HepG2 (cell line): ENCODE data around the gene ARL5C. TPM values are rescaled to one million over a fixed set of nuclear protein-coding genes. Genes with fewer than 3 reads are reported as not detected.

Experiments used
- ATAC-seq: fragments of 200-7000 bp; cut with Tn5 transposase; 3 replicates; pipeline ENCODE4 v1.9.1; 2020; ENCODE audit warnings: mild to moderate bottlenecking, moderate library complexity
- BruUV-seq: library from RNA; stranded (reverse); fragments of 400-500 nt; replicated peaks from 2 replicates; lab custom pipeline; 2021; lab: Mats Ljungman, UMichigan
- CTCF ChIA-PET: fragments of 300-600 bp; formaldehyde crosslinking; extraction: SDS; loops from one replicate; lab custom pipeline; 2021; ENCODE audit warnings: low total read pairs, inconsistent platforms, low intra/inter-chr PET ratio; lab: Yijun Ruan, JAX
- POLR2A ChIA-PET: fragments of 350-600 bp; sonication (Branson Sonifier 250); formaldehyde crosslinking; loops from one replicate; lab custom pipeline; 2020; ENCODE audit warnings: antibody characterized with exemption, inconsistent platforms; lab: Yijun Ruan, JAX
- DNase-seq: peaks from one replicate; pipeline ENCODE4 v3.0.0-alpha.2; 2015; ENCODE audit warnings: low spot score
- FAIRE-seq: peaks from 3 replicates; lab custom pipeline; 2011; peaks lifted over from hg19 to GRCh38; lab: Jason Lieb, UNC
- H2AFZ ChIP-seq: one replicate; pipeline ENCODE4 v1.6.1; 2011; ENCODE audit warnings: low read length, inconsistent platforms
- H3K27ac ChIP-seq: fragments of 300-600 bp; 3 replicates; pipeline ENCODE4 v1.8.0; 2011; ENCODE audit warnings: mixed run types, mild to moderate bottlenecking, mixed read lengths, low read length, inconsistent platforms; ENCODE audit not compliant: insufficient read depth; ENCODE audit errors: extremely low read length
- H3K27me3 ChIP-seq, 2 experiments: fragments of 200-600 bp in 1 of 2; 2 replicates in 1 of 2; 3 replicates in 1 of 2; pipeline versions ENCODE4 v1.6.0 to v1.8.0; 2011; ENCODE audit warnings: low read length in 2 of 2, mild to moderate bottlenecking in 2 of 2, moderate library complexity in 2 of 2, inconsistent platforms in 1 of 2; ENCODE audit not compliant: insufficient read depth in 2 of 2, control insufficient read depth in 1 of 2
- H3K36me3 ChIP-seq, 2 experiments: fragments of 200-600 bp in 1 of 2; replicated peaks in 1 of 2; 2 replicates in 1 of 2; 3 replicates in 1 of 2; pipeline versions ENCODE4 v1.5.1 to v1.8.0; 2011; ENCODE audit warnings: low read length in 2 of 2, inconsistent platforms in 1 of 2; ENCODE audit not compliant: insufficient read depth in 2 of 2, control insufficient read depth in 1 of 2
- H3K4me1 ChIP-seq: 2 replicates; pipeline ENCODE4 v1.5.1; 2012; ENCODE audit warnings: low read length, inconsistent platforms; ENCODE audit not compliant: insufficient read depth
- H3K4me2 ChIP-seq: 2 replicates; pipeline ENCODE4 v1.6.0; 2011; ENCODE audit warnings: low read depth, low read length, inconsistent platforms
- H3K4me3 ChIP-seq, 3 experiments: fragments of 200-600 bp in 1 of 3; sonication (generic), shearing (Covaris generic) in 1 of 3; replicated peaks in 1 of 3; 2 replicates each; pipeline ENCODE4 v1.5.1; 2011 to 2016; ENCODE audit warnings: low read length in 3 of 3, inconsistent platforms in 2 of 3, low read depth in 2 of 3, mild to moderate bottlenecking in 2 of 3, control low read depth in 1 of 3, mixed read lengths in 1 of 3; ENCODE audit not compliant: insufficient read depth in 1 of 3
- H3K79me2 ChIP-seq: one replicate; pipeline ENCODE4 v1.6.1; 2011; ENCODE audit warnings: low read length, inconsistent platforms; ENCODE audit not compliant: insufficient read depth
- H3K9ac ChIP-seq: 2 replicates; pipeline ENCODE4 v1.6.0; 2011; ENCODE audit warnings: mild to moderate bottlenecking, low read depth, low read length, inconsistent platforms; ENCODE audit not compliant: insufficient read depth
- H3K9me3 ChIP-seq: 2 replicates; pipeline ENCODE4 v1.5.1; 2012; ENCODE audit warnings: mild to moderate bottlenecking, low read length
- H4K20me1 ChIP-seq: 2 replicates; pipeline ENCODE4 v1.6.0; 2011; ENCODE audit warnings: inconsistent platforms, mild to moderate bottlenecking, low read length, moderate library complexity; ENCODE audit not compliant: insufficient read depth
- ARID2 ChIP-seq: sonication (generic); formaldehyde crosslinking; IDR thresholded peaks from 2 replicates; pipeline ENCODE4 v1.8.1; 2022; ENCODE audit warnings: mild to moderate bottlenecking, missing genetic modification reagents, borderline replicate concordance
- CENPBD1 ChIP-seq: sonication (generic); formaldehyde crosslinking; IDR thresholded peaks from 2 replicates; pipeline ENCODE4 v1.8.0; 2022; ENCODE audit warnings: missing genetic modification reagents, low read depth, mild to moderate bottlenecking, borderline replicate concordance
- HNRNPH1 ChIP-seq: fragments of 200-400 bp; formaldehyde crosslinking; optimal IDR thresholded peaks from 2 replicates; pipeline ENCODE3; 2017; ENCODE audit warnings: mild to moderate bottlenecking, low read depth, low read length
- KAT7 ChIP-seq: IDR thresholded peaks from 2 replicates; pipeline ENCODE4 v1.6.1; 2018; ENCODE audit warnings: borderline replicate concordance, missing compliant biosample characterization
- PAF1 ChIP-seq: IDR thresholded peaks from 2 replicates; pipeline ENCODE4 v1.6.1; 2016; ENCODE audit warnings: missing genetic modification reagents, missing compliant biosample characterization
- POLR2A ChIP-seq, 2 experiments: IDR thresholded peaks; 2 replicates each; pipeline ENCODE4 v1.6.1; 2011; ENCODE audit warnings: low read depth in 2 of 2, low read length in 2 of 2, mild to moderate bottlenecking in 1 of 2, moderate library complexity in 1 of 2; ENCODE audit not compliant: insufficient read depth in 1 of 2
- POLR2AphosphoS5 ChIP-seq: IDR thresholded peaks from 2 replicates; pipeline ENCODE4 v1.6.1; 2012; ENCODE audit warnings: low read depth, low read length
- RBM22 ChIP-seq: fragments of 200-400 bp; formaldehyde crosslinking; optimal IDR thresholded peaks from 2 replicates; pipeline ENCODE3; 2017; ENCODE audit warnings: mild to moderate bottlenecking, low read length, moderate library complexity
- SMAD9 ChIP-seq: sonication (generic); formaldehyde crosslinking; IDR thresholded peaks from 2 replicates; pipeline ENCODE4 v1.5.1; 2020; ENCODE audit warnings: mild to moderate bottlenecking, missing genetic modification reagents
- THAP7 ChIP-seq: sonication (generic); formaldehyde crosslinking; IDR thresholded peaks from 2 replicates; pipeline ENCODE4 v1.8.1; 2023; ENCODE audit warnings: mild to moderate bottlenecking, missing genetic modification reagents
- THYN1 ChIP-seq: sonication (generic); formaldehyde crosslinking; IDR thresholded peaks from 2 replicates; pipeline ENCODE4 v1.8.1; 2023; ENCODE audit warnings: low read depth, mild to moderate bottlenecking, moderate library complexity, missing genetic modification reagents, borderline replicate concordance
- TMF1 ChIP-seq: sonication (generic); formaldehyde crosslinking; IDR thresholded peaks from 2 replicates; pipeline ENCODE4 v1.8.1; 2022; ENCODE audit warnings: low read depth, missing genetic modification reagents
- ZBTB38 ChIP-seq: sonication (generic); formaldehyde crosslinking; IDR thresholded peaks from 2 replicates; pipeline ENCODE4 v1.5.1; 2020; ENCODE audit warnings: mild to moderate bottlenecking, missing genetic modification reagents
- ZC3H4 ChIP-seq: sonication (generic); formaldehyde crosslinking; IDR thresholded peaks from 2 replicates; pipeline ENCODE4 v1.4.0; 2020; ENCODE audit warnings: missing genetic modification reagents, borderline replicate concordance
- ZNF17 ChIP-seq: sonication (generic); formaldehyde crosslinking; IDR thresholded peaks from 2 replicates; pipeline ENCODE4 v1.5.0; 2020; ENCODE audit warnings: mild to moderate bottlenecking, missing genetic modification reagents
- ZNF180 ChIP-seq: sonication (generic); formaldehyde crosslinking; IDR thresholded peaks from 2 replicates; pipeline ENCODE4 v1.4.0; 2020; ENCODE audit warnings: low read depth, missing genetic modification reagents, borderline replicate concordance
- ZNF274 ChIP-seq: sonication (generic); formaldehyde crosslinking; IDR thresholded peaks from 2 replicates; pipeline ENCODE4 v1.5.1; 2020; ENCODE audit warnings: mild to moderate bottlenecking, missing genetic modification reagents
- ZNF430 ChIP-seq: sonication (generic); formaldehyde crosslinking; IDR thresholded peaks from 2 replicates; pipeline ENCODE4 v1.9.0; 2021; ENCODE audit warnings: mild to moderate bottlenecking, missing genetic modification reagents
- ZNF572 ChIP-seq: sonication (generic); formaldehyde crosslinking; IDR thresholded peaks from 2 replicates; pipeline ENCODE4 v1.5.1; 2020; ENCODE audit warnings: mild to moderate bottlenecking, missing genetic modification reagents
- ZNF629 ChIP-seq: sonication (generic); formaldehyde crosslinking; conservative IDR thresholded peaks from 2 replicates; pipeline ENCODE4 v1.5.0; 2020; ENCODE audit warnings: missing genetic modification reagents
- ZNF790 ChIP-seq: sonication (generic); formaldehyde crosslinking; IDR thresholded peaks from 2 replicates; pipeline ENCODE4 v1.8.0; 2022; ENCODE audit warnings: missing genetic modification reagents, mild to moderate bottlenecking, borderline replicate concordance
- ZNF816 ChIP-seq: sonication (generic); formaldehyde crosslinking; IDR thresholded peaks from 2 replicates; pipeline ENCODE4 v1.8.0; 2022; ENCODE audit warnings: missing genetic modification reagents, mild to moderate bottlenecking, borderline replicate concordance
- WGBS: methylation state at CpG from one replicate; pipeline ENCODE4 v1.1.6; 2017; ENCODE audit warnings: low lambda C conversion rate; 5-methylcytosine and 5-hydroxymethylcytosine counted together
- in situ Hi-C: cut with HindIII; loops from 2 replicates; pipeline ENCODE4 v1.10.0; 2017; ENCODE audit warnings: low pct_unique_long_range_greater_than_20kb; ENCODE audit not compliant: extremely low pct_ligation_motif_present
- intact Hi-C: fragments of 100-400 bp; cut with micrococcal nuclease; formaldehyde crosslinking; loops from one replicate; pipeline ENCODE4 v1.10.0; 2022; ENCODE audit not compliant: unreplicated experiment
- polyA plus RNA-seq, 8 experiments: library from polyadenylated mRNA; depleted of rRNA in 3 of 8; stranded (reverse) in 7 of 8; unstranded in 1 of 8; fragments of >200 nt; fragmentation: Illumina TruSeq in 4 of 8; extraction: Trizol in 4 of 8; gene quantifications; 2 replicates each; pipeline versions ENCODE4 v1.2.1 to v1.2.3, GENCODE V29; 2011 to 2016; ENCODE audit warnings: low read depth in 4 of 8, missing spikeins in 1 of 8, mixed read lengths in 1 of 8; ENCODE audit not compliant: insufficient read depth in 1 of 8
- total RNA-seq, 5 experiments: library from RNA; depleted of rRNA; stranded (reverse); fragments of >200 nt; fragmentation: Illumina TruSeq; extraction: Trizol; gene quantifications; 2 replicates each; pipeline ENCODE4 v1.2.3, GENCODE V29; 2016; ENCODE audit warnings: low read depth in 1 of 5

The ARL5C gene
- total and polyA plus RNA-seq, 2 of the 13 experiments (the other 11 are each of a cell fraction or from before 2014, with no cell fraction given) = not detected

DNA sequence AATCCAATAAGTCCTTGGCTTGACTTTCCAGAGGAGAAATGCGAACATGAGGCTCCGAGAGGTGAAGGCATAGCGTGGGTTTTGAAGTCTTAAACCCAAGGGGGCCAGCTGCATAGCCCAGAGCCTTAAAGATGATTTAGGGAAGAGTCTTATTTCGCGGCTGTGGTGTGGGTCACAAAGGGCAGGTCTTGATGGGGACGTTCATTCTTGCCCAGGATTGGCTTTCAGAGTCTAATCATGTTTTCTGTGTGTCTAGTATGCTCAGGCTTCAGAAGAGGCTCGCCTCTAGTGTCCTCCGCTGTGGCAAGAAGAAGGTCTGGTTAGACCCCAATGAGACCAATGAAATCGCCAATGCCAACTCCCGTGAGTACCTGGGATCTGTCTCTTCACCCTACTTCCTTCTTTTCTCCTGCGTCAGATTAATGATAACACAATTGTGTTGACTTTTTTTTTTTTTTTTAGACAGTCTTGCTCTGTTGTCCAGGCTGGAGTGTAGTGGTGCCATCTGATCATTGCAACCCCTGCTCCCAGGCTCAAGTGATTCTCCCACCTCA is 35.1 kb upstream of the ARL5C start:
- Histone ChIP-seq H3K27me3 (no peaks in the 10 kb centered on the region; a peak in 1 of 5 replicates), H3K9me3 (no peaks in the 10 kb centered on the region), H3K36me3 (peaks cover 26 to 35% of the 10 kb centered on the region in 2 experiments), H3K79me2 (peaks cover 23% of the 10 kb centered on the region), H3K4me2 (peak overlapping the region; percentile 94), H4K20me1 (peaks cover 23% of the 10 kb centered on the region), H3K4me1 (peaks cover 46% of the 10 kb centered on the region), H3K4me3 (peak overlapping the region; percentile 65 to 92 (median 77)), H2AFZ (no peak overlapping the region), H3K27ac (peak overlapping the region; percentile 97), H3K9ac (peak overlapping the region; percentile 98)
- no peak for DNase-seq
- peak; percentile 39; the same call in 1 of the 2 replicates for TF ChIP-seq KAT7 (CRISPR knock-in tag)
- TF ChIP-seq ZNF180 (CRISPR knock-in tag) = no peak
- 0 out of 2 replicates have a peak, but pooled peaks have one; percentile 44 for TF ChIP-seq ZNF572 (CRISPR knock-in tag)
- 0 out of 2 replicates have a peak, but pooled peaks have one; percentile 19 for TF ChIP-seq ARID2 (CRISPR knock-in tag)
- TF ChIP-seq ZNF430 (CRISPR knock-in tag) = peak; percentile 16; the same call in 1 of the 2 replicates
- 0 out of 2 replicates have a peak, but pooled peaks have one; percentile 8 for TF ChIP-seq ZNF816 (CRISPR knock-in tag)
- 0 out of 2 replicates have a peak, but pooled peaks have one; percentile 3 for TF ChIP-seq ZNF17 (CRISPR knock-in tag)
- TF ChIP-seq CENPBD1 (CRISPR knock-in tag) = 0 out of 2 replicates have a peak, but pooled peaks have one; percentile 14
- peak; percentile 80 for TF ChIP-seq ZC3H4 (CRISPR knock-in tag)
- peak; percentile 30; the same call in 1 of the 2 replicates for TF ChIP-seq POLR2AphosphoS5
- TF ChIP-seq HNRNPH1 = no peak
- 0 out of 2 replicates have a peak, but pooled peaks have one; percentile 17 for TF ChIP-seq THYN1 (CRISPR knock-in tag)
- TF ChIP-seq THAP7 (CRISPR knock-in tag) = peak; percentile 7; the same call in 1 of the 2 replicates
- TF ChIP-seq PAF1 = no peak
- TF ChIP-seq ZNF629 (CRISPR knock-in tag) = 0 out of 2 replicates have a peak, but pooled peaks have one; percentile 5
- TF ChIP-seq ZNF274 (CRISPR knock-in tag) = 0 out of 2 replicates have a peak, but pooled peaks have one; percentile 15
- TF ChIP-seq POLR2A (IDR thresholded peaks at IDR 0.05; ENCODE audit: insufficient read depth in 1 of 2, low read depth in 2 of 2, low read length in 2 of 2) = peak in 1 of 2 experiments; percentile 57; a peak in 2 of 4 replicates
- TF ChIP-seq ZBTB38 = no peak
- TF ChIP-seq SMAD9 (CRISPR knock-in tag) = 0 out of 2 replicates have a peak, but pooled peaks have one; percentile 36
- TF ChIP-seq RBM22 = peak; percentile 3
- TF ChIP-seq TMF1 = 0 out of 2 replicates have a peak, but pooled peaks have one; percentile 13
- TF ChIP-seq ZNF790 (CRISPR knock-in tag) = no peak
- FAIRE-seq = no peak
- intact Hi-C loops (no loop called here), in situ Hi-C loops (no loop called here)
- 21% methylated on average over 11 of the region's 11 CpGs for WGBS
- BruUV-seq = no TSS peak
- CTCF ChIA-PET = no interaction called here
- POLR2A ChIA-PET = interaction anchor here (1.6 kb wide), 1 partner anchor 328 kb away, joined by 5 read pairs; no protein-coding TSS in a partner anchor
- no peak for ATAC-seq
